Activated CD4-positive, alpha-beta T cell treated with anti-CD3 and anti-CD28 coated beads for 36 hours (primary cell): ENCODE data around the gene FABP6. TPM values are rescaled to one million over a fixed set of nuclear protein-coding genes. Genes with fewer than 3 reads are reported as not detected.
"Not testable (repeated sequence)": the region's sequence is repeated elsewhere in the genome, so short reads cannot be mapped to it uniquely, and the experiment has no call there.

ENCODE experiments used
- ATAC-seq: fragments of 200-7000 bp; cut with Tn5 transposase; one replicate; pipeline ENCODE4 v1.10.0; 2021; ENCODE audit warnings: mild to moderate bottlenecking, moderate library complexity
- CTCF ChIA-PET: fragments of 350-600 bp; sonication (Branson Sonifier 250); formaldehyde crosslinking; loops from one replicate; lab custom pipeline; 2021; ENCODE audit warnings: antibody characterized with exemption; lab: Charles Lee
- POLR2A ChIA-PET: fragments of 350-600 bp; sonication (Branson Sonifier 250); formaldehyde crosslinking; loops from one replicate; lab custom pipeline; 2021; ENCODE audit warnings: antibody characterized with exemption, inconsistent platforms; lab: Charles Lee
- DNase-seq: peaks from one replicate; pipeline ENCODE4 v3.0.0-alpha.2; 2020
- H3K27ac Mint-ChIP-seq: one replicate; pipeline ENCODE4 v1.8.0; 2021; ENCODE audit warnings: mixed read lengths
- H3K27me3 Mint-ChIP-seq: one replicate; pipeline ENCODE4 v1.8.0; 2021; ENCODE audit warnings: mixed read lengths
- H3K36me3 Mint-ChIP-seq: one replicate; pipeline ENCODE4 v1.8.0; 2021; ENCODE audit warnings: low read depth, mixed read lengths
- H3K4me1 Mint-ChIP-seq: one replicate; pipeline ENCODE4 v1.8.0; 2021; ENCODE audit warnings: mixed read lengths
- H3K4me3 Mint-ChIP-seq: one replicate; pipeline ENCODE4 v1.8.0; 2021; ENCODE audit warnings: mild to moderate bottlenecking, moderate library complexity, mixed read lengths
- H3K9me3 Mint-ChIP-seq: one replicate; pipeline ENCODE4 v1.8.0; 2021; ENCODE audit warnings: low read depth, mixed read lengths
- intact Hi-C, 2 experiments: fragments of 100-400 bp; cut with DNase I in 1 of 2; cut with micrococcal nuclease in 1 of 2; formaldehyde crosslinking; loops; one replicate each; pipeline versions ENCODE4 v1.14.2 to v1.15.1; 2022 to 2024; cut with DNase I, micrococcal nuclease
- total RNA-seq, 2 experiments: library from RNA; stranded (reverse); gene quantifications; one replicate each; pipeline ENCODE4 v1.2.3, GENCODE V29; 2021

The FABP6 gene
- total RNA-seq, 2 experiments from 2014 or later, result not detected

- H3K9me3 Mint-ChIP-seq, result no peaks in the 10 kb centered on the region
Measured at GRCh38 chr5:160227012-160227411, 2.3 kb upstream of the FABP6 start.

GRCh38 chr5:160230686-160231527 is 1.6 kb downstream of the FABP6 start:
- no peaks in the 10 kb centered on the region for H3K9me3 Mint-ChIP-seq
- DNase-seq (peak; percentile 33), ATAC-seq (peak; percentile 86)
- CTCF ChIA-PET, result interaction anchor here (1.0 to 1.5 kb wide), 3 partner anchors 9 to 20 kb away, joined by 3 to 5 read pairs (median 3); no protein-coding TSS in a partner anchor
- H3K27ac Mint-ChIP-seq, result no peak overlapping the region
- H3K4me1 Mint-ChIP-seq, result no peaks in the 10 kb centered on the region
- no peak overlapping the region for H3K4me3 Mint-ChIP-seq
- H3K27me3 Mint-ChIP-seq, result no peaks in the 10 kb centered on the region
- POLR2A ChIA-PET, result no interaction called here
- intact Hi-C loops, result no loop called here
- H3K36me3 Mint-ChIP-seq, result no peaks in the 10 kb centered on the region

More at GRCh38 chr5:160227012-160227411, 2.3 kb upstream of the FABP6 start:
- ChIA-PET POLR2A (no interaction called here), CTCF (interaction anchor here (1.3 kb wide), 1 partner anchor 203 kb away, joined by 4 read pairs; no protein-coding TSS in a partner anchor)
- H3K36me3 Mint-ChIP-seq, result no peaks in the 10 kb centered on the region
- no peaks in the 10 kb centered on the region for H3K27me3 Mint-ChIP-seq
- no peak overlapping the region for H3K27ac Mint-ChIP-seq
- H3K4me3 Mint-ChIP-seq, result no peak overlapping the region
- intact Hi-C loops, result no loop called here
- DNase-seq, result no peak
- no peaks in the 10 kb centered on the region for H3K4me1 Mint-ChIP-seq
- no peak for ATAC-seq

GRCh38 chr5:160231783-160232342 is 2.6 kb downstream of the FABP6 start:
- H3K27me3 Mint-ChIP-seq, result no peaks in the 10 kb centered on the region
- no peak overlapping the region for H3K27ac Mint-ChIP-seq
- H3K9me3 Mint-ChIP-seq, result no peaks in the 10 kb centered on the region
- ChIA-PET POLR2A (no interaction called here), CTCF (interaction anchor here (1.0 to 1.5 kb wide), 4 partner anchors 8 to 30 kb away, joined by 3 to 5 read pairs (median 3); no protein-coding TSS in a partner anchor)
- intact Hi-C loops, result no loop called here
- no peaks in the 10 kb centered on the region for H3K36me3 Mint-ChIP-seq
- H3K4me1 Mint-ChIP-seq, result no peaks in the 10 kb centered on the region
- no peak for DNase-seq
- ATAC-seq, result no peak
- no peak overlapping the region for H3K4me3 Mint-ChIP-seq

- Mint-ChIP-seq H3K4me3 (no peak overlapping the region), H3K27ac (no peak overlapping the region), H3K4me1 (no peaks in the 10 kb centered on the region), H3K36me3 (no peaks in the 10 kb centered on the region), H3K27me3 (no peaks in the 10 kb centered on the region), H3K9me3 (no peaks in the 10 kb centered on the region)
- no peak for ATAC-seq
- POLR2A ChIA-PET, result no interaction called here
- intact Hi-C loops, result no loop called here
- DNase-seq, result no peak
- CTCF ChIA-PET, result interaction anchor here (0.6 kb wide), 1 partner anchor 342 kb away, joined by 4 read pairs; no protein-coding TSS in a partner anchor
Measured at GRCh38 chr5:160233215-160233614, 3.9 kb downstream of the FABP6 start.

GRCh38 chr5:160235731-160236130 is 6.4 kb downstream of the FABP6 start:
- no peak overlapping the region for H3K4me3 Mint-ChIP-seq
- ChIA-PET POLR2A (no interaction called here), CTCF (no interaction called here)
- H3K27me3 Mint-ChIP-seq, result no peaks in the 10 kb centered on the region
- H3K36me3 Mint-ChIP-seq, result no peaks in the 10 kb centered on the region
- no peaks in the 10 kb centered on the region for H3K4me1 Mint-ChIP-seq
- ATAC-seq, result no peak
- intact Hi-C loops, result no loop called here
- no peaks in the 10 kb centered on the region for H3K9me3 Mint-ChIP-seq
- H3K27ac Mint-ChIP-seq, result no peak overlapping the region
- no peak for DNase-seq

GRCh38 chr5:160237571-160238093 is 8.3 kb downstream of the FABP6 start:
- ChIA-PET POLR2A (no interaction called here), CTCF (no interaction called here)
- H3K36me3 Mint-ChIP-seq, result no peaks in the 10 kb centered on the region
- DNase-seq, result no peak
- no peaks in the 10 kb centered on the region for H3K9me3 Mint-ChIP-seq
- H3K4me1 Mint-ChIP-seq, result no peaks in the 10 kb centered on the region
- intact Hi-C loops, result no loop called here
- no peaks in the 10 kb centered on the region for H3K27me3 Mint-ChIP-seq
- H3K4me3 Mint-ChIP-seq, result no peak overlapping the region
- no peak overlapping the region for H3K27ac Mint-ChIP-seq
- ATAC-seq, result no peak

GRCh38 chr5:160240350-160240749 is 11.0 kb downstream of the FABP6 start:
- ATAC-seq (no peak), DNase-seq (no peak)
- ChIA-PET POLR2A (no interaction called here), CTCF (interaction anchor here (1.0 to 1.2 kb wide), 3 partner anchors 9 to 104 kb away, joined by 3 to 5 read pairs (median 3); no protein-coding TSS in a partner anchor)
- no peak overlapping the region for H3K27ac Mint-ChIP-seq
- H3K36me3 Mint-ChIP-seq, result no peaks in the 10 kb centered on the region
- H3K27me3 Mint-ChIP-seq, result no peaks in the 10 kb centered on the region
- no peaks in the 10 kb centered on the region for H3K9me3 Mint-ChIP-seq
- intact Hi-C loops, result no loop called here
- no peak overlapping the region for H3K4me3 Mint-ChIP-seq
- H3K4me1 Mint-ChIP-seq, result no peaks in the 10 kb centered on the region

GRCh38 chr5:160242145-160242544 is 12.8 kb downstream of the FABP6 start:
- Mint-ChIP-seq H3K36me3 (no peaks in the 10 kb centered on the region), H3K27me3 (no peaks in the 10 kb centered on the region), H3K4me3 (no peak overlapping the region), H3K4me1 (no peaks in the 10 kb centered on the region), H3K27ac (no peak overlapping the region), H3K9me3 (no peaks in the 10 kb centered on the region)
- DNase-seq (no peak), ATAC-seq (no peak)
- ChIA-PET POLR2A (no interaction called here), CTCF (interaction anchor here (1.5 kb wide), 1 partner anchor 92 kb away, joined by 3 read pairs; no protein-coding TSS in a partner anchor)
- intact Hi-C loops, result no loop called here

GRCh38 chr5:160245506-160246086 is 16.3 kb downstream of the FABP6 start:
- no peaks in the 10 kb centered on the region for H3K9me3 Mint-ChIP-seq
- H3K36me3 Mint-ChIP-seq, result no peaks in the 10 kb centered on the region
- H3K4me3 Mint-ChIP-seq, result no peak overlapping the region
- ChIA-PET CTCF (interaction anchor here (0.6 kb wide), 1 partner anchor 18 kb away, joined by 3 read pairs; no protein-coding TSS in a partner anchor), POLR2A (no interaction called here)
- no peaks in the 10 kb centered on the region for H3K27me3 Mint-ChIP-seq
- H3K27ac Mint-ChIP-seq, result no peak overlapping the region
- intact Hi-C loops, result no loop called here
- ATAC-seq (no peak), DNase-seq (no peak)
- no peaks in the 10 kb centered on the region for H3K4me1 Mint-ChIP-seq

GRCh38 chr5:160249570-160249969 is 20.3 kb downstream of the FABP6 start:
- DNase-seq, H3K4me1 Mint-ChIP-seq, H3K27me3 Mint-ChIP-seq, H3K36me3 Mint-ChIP-seq, POLR2A ChIA-PET, intact Hi-C loops, H3K27ac Mint-ChIP-seq, H3K9me3 Mint-ChIP-seq, ATAC-seq, H3K4me3 Mint-ChIP-seq: not testable (repeated sequence)
- CTCF ChIA-PET, result interaction anchor here (0.8 kb wide), 1 partner anchor 230 kb away, joined by 3 read pairs; no protein-coding TSS in a partner anchor

GRCh38 chr5:160250226-160250625 is 20.9 kb downstream of the FABP6 start:
- CTCF ChIA-PET, result interaction anchor here (0.8 to 1.3 kb wide), 2 partner anchors 17 to 230 kb away, joined by 3 to 5 read pairs; no protein-coding TSS in a partner anchor

More at GRCh38 chr5:160250226-160250625, 20.9 kb downstream of the FABP6 start:
- POLR2A ChIA-PET, result no interaction called here
- no peak for ATAC-seq
- Mint-ChIP-seq H3K4me3 (no peak overlapping the region), H3K9me3 (no peaks in the 10 kb centered on the region), H3K27me3 (no peaks in the 10 kb centered on the region), H3K36me3 (no peaks in the 10 kb centered on the region), H3K4me1 (no peaks in the 10 kb centered on the region), H3K27ac (no peak overlapping the region)
- intact Hi-C loops, result no loop called here
- DNase-seq, result no peak
